K562 (cell line): ENCODE results near the gene FBN1. TPM values are rescaled to one million over a fixed set of nuclear protein-coding genes. Genes with fewer than 3 reads are reported as not detected.

Experiments used
- ATAC-seq: fragments of 200-7000 bp; cut with Tn5 transposase; 3 replicates; pipeline ENCODE4 v1.9.1; 2020; ENCODE audit warnings: moderate library complexity
- BruUV-seq: library from RNA; stranded (reverse); fragments of 400-500 nt; replicated peaks from 2 replicates; lab custom pipeline; 2021; lab: Mats Ljungman, UMichigan
- CTCF ChIA-PET: fragments of 300-600 bp; formaldehyde crosslinking; extraction: SDS; loops from one replicate; lab custom pipeline; 2021; ENCODE audit warnings: low intra/inter-chr PET ratio; lab: Yijun Ruan, JAX
- POLR2A ChIA-PET: fragments of 300-600, 350-650 bp; sonication (Branson Sonifier 250); formaldehyde crosslinking; extraction: SDS; loops from one replicate; lab custom pipeline; 2021; ENCODE audit warnings: antibody characterized with exemption, inconsistent platforms; lab: Yijun Ruan, JAX
- DNase-seq, 4 experiments: peaks; one replicate each; pipeline versions ENCODE4 v3.0.0 to v3.0.0-alpha.2; 2011 to 2018; ENCODE audit warnings: low spot score in 3 of 4, mixed read lengths in 3 of 4; ENCODE audit errors: extremely low read depth in 1 of 4
- FAIRE-seq: peaks from 2 replicates; lab custom pipeline; 2011; peaks lifted over from hg19 to GRCh38; lab: Jason Lieb, UNC
- H2AFZ ChIP-seq: 2 replicates; pipeline ENCODE4 v1.6.0; 2011; ENCODE audit warnings: low read depth, low read length, control low read depth, inconsistent platforms
- H3K27ac ChIP-seq: fragments of 200-600 bp; 3 replicates; pipeline ENCODE4 v1.8.0; 2011; ENCODE audit warnings: low read depth, mild to moderate bottlenecking, control low read depth, inconsistent platforms, low read length, moderate library complexity, mixed read lengths; ENCODE audit errors: extremely low read depth
- H3K27me3 ChIP-seq, 2 experiments: fragments of 300-600 bp in 1 of 2; 2 replicates in 1 of 2; 3 replicates in 1 of 2; pipeline versions ENCODE4 v1.6.0 to v1.8.0; 2011; ENCODE audit warnings: inconsistent platforms in 2 of 2, low read length in 2 of 2, mild to moderate bottlenecking in 1 of 2, mixed read lengths in 1 of 2, moderate library complexity in 1 of 2; ENCODE audit not compliant: control insufficient read depth in 2 of 2, insufficient read depth in 2 of 2
- H3K36me3 ChIP-seq: fragments of 300-600 bp; 3 replicates; pipeline ENCODE4 v1.8.0; 2011; ENCODE audit warnings: mild to moderate bottlenecking, low read length, inconsistent platforms; ENCODE audit not compliant: control insufficient read depth, insufficient read depth
- H3K4me1 ChIP-seq, 2 experiments: fragments of 200-600 bp in 1 of 2; replicated peaks in 1 of 2; 2 replicates in 1 of 2; 3 replicates in 1 of 2; pipeline versions ENCODE4 v1.5.1 to v1.8.0; 2011; ENCODE audit warnings: inconsistent platforms in 2 of 2, low read length in 2 of 2, mild to moderate bottlenecking in 1 of 2, mixed read lengths in 1 of 2, moderate library complexity in 1 of 2; ENCODE audit not compliant: control insufficient read depth in 2 of 2, insufficient read depth in 2 of 2
- H3K4me2 ChIP-seq: 2 replicates; pipeline ENCODE4 v1.6.1; 2011; ENCODE audit warnings: low read length, control low read depth, inconsistent platforms, mixed read lengths; ENCODE audit not compliant: insufficient read depth
- H3K4me3 ChIP-seq: fragments of 200-600 bp; sonication (generic), shearing (Covaris generic); 2 replicates; pipeline ENCODE4 v1.5.1; 2016; ENCODE audit warnings: control low read depth, inconsistent platforms
- H3K79me2 ChIP-seq: fragments of 200-600 bp; 3 replicates; pipeline ENCODE4 v1.8.0; 2011; ENCODE audit warnings: low read length, inconsistent platforms; ENCODE audit not compliant: control insufficient read depth, insufficient read depth
- H3K9ac ChIP-seq, 2 experiments: 2 replicates each; pipeline versions ENCODE4 v1.6.0 to v1.6.1; 2011; ENCODE audit warnings: low read depth in 2 of 2, low read length in 2 of 2, control low read depth in 1 of 2, inconsistent platforms in 1 of 2, mild to moderate bottlenecking in 1 of 2, mixed read lengths in 1 of 2; ENCODE audit not compliant: insufficient read depth in 1 of 2
- H3K9me1 ChIP-seq: one replicate; pipeline ENCODE4 v1.6.0; 2011; ENCODE audit warnings: inconsistent platforms, mild to moderate bottlenecking, low read length, moderate library complexity; ENCODE audit not compliant: control insufficient read depth, insufficient read depth
- H3K9me3 ChIP-seq: replicated peaks from 2 replicates; pipeline ENCODE4 v1.5.1; 2011; ENCODE audit warnings: low read depth, low read length, inconsistent platforms; ENCODE audit not compliant: control insufficient read depth, insufficient read depth
- H4K20me1 ChIP-seq: replicated peaks from 2 replicates; pipeline ENCODE4 v1.6.1; 2011; ENCODE audit warnings: low read length, inconsistent platforms, mixed read lengths; ENCODE audit not compliant: control insufficient read depth, insufficient read depth
- BHLHE40 ChIP-seq: IDR thresholded peaks from 2 replicates; pipeline ENCODE4 v1.6.1; 2011; ENCODE audit warnings: low read length, improper control_type of control experiment
- CHD2 ChIP-seq: IDR thresholded peaks from 2 replicates; pipeline ENCODE4 v1.6.1; 2011; ENCODE audit warnings: low read depth, low read length
- EP300 ChIP-seq: IDR thresholded peaks from 2 replicates; pipeline ENCODE4 v1.6.1; 2012; ENCODE audit warnings: low read length, improper control_type of control experiment
- ETV1 ChIP-seq: fragments of 450-650 bp; conservative IDR thresholded peaks from 2 replicates; pipeline ENCODE4 v1.6.1; 2016; ENCODE audit warnings: missing genetic modification characterization, control low read depth, low read depth, missing compliant biosample characterization
- FOXM1 ChIP-seq, 2 experiments: fragments of 450-650 bp in 1 of 2; sonication (generic) in 1 of 2; formaldehyde crosslinking in 1 of 2; IDR thresholded peaks; 2 replicates each; pipeline versions ENCODE4 v1.6.1 to v1.9.0; 2017 to 2022; ENCODE audit warnings: low read depth in 2 of 2, mild to moderate bottlenecking in 2 of 2, missing genetic modification reagents in 1 of 2, moderate library complexity in 1 of 2
- HDGF ChIP-seq: fragments of 450-650 bp; IDR thresholded peaks from 2 replicates; pipeline ENCODE4 v1.6.1; 2016
- NFXL1 ChIP-seq: fragments of 450-650 bp; formaldehyde crosslinking; IDR thresholded peaks from 2 replicates; pipeline ENCODE4 v1.4.0; 2021; ENCODE audit warnings: mild to moderate bottlenecking
- PHF20 ChIP-seq: fragments of 450-650 bp; IDR thresholded peaks from 2 replicates; pipeline ENCODE4 v1.6.1; 2018; ENCODE audit not compliant: partially characterized antibody
- PRPF4 ChIP-seq: fragments of 200-400 bp; formaldehyde crosslinking; IDR thresholded peaks from one replicate; pipeline ENCODE4 v1.6.1; 2017; ENCODE audit warnings: low read length, low read depth, mild to moderate bottlenecking; ENCODE audit not compliant: insufficient read depth, poor library complexity, severe bottlenecking
- RBM22 ChIP-seq: fragments of 200-400 bp; formaldehyde crosslinking; IDR thresholded peaks from 2 replicates; pipeline ENCODE4 v1.6.1; 2018; ENCODE audit warnings: low read length, low read depth; ENCODE audit not compliant: poor library complexity, severe bottlenecking
- SMC3 ChIP-seq: conservative IDR thresholded peaks from 2 replicates; pipeline ENCODE4 v1.6.1; 2011; ENCODE audit warnings: low read depth, low read length, improper control_type of control experiment; ENCODE audit not compliant: insufficient read depth
- TCFL5 ChIP-seq: fragments of 250-450 bp; sonication (Bioruptor Pico); conservative IDR thresholded peaks from 2 replicates; pipeline ENCODE4 v1.6.1; 2021; ENCODE audit warnings: mild to moderate bottlenecking, moderate library complexity, matching md5 sums
- XRCC4 ChIP-seq: IDR thresholded peaks from one replicate; pipeline ENCODE4 v1.6.1; 2011; ENCODE audit not compliant: insufficient read depth, insufficient read length; ENCODE audit errors: extremely low read depth
- WGBS: fragments of 100-300 bp; shearing (Covaris generic); methylation state at CpG from one replicate; pipeline ENCODE4 v1.1.6; 2016; ENCODE audit warnings: low coverage, mixed read lengths; ENCODE audit not compliant: insufficient coverage; ENCODE audit errors: missing lambda C conversion rate; 5-methylcytosine and 5-hydroxymethylcytosine counted together
- in situ Hi-C: fragments of 300-500 bp; cut with MboI; formaldehyde crosslinking; loops from 4 replicates; pipeline ENCODE4 v1.15.0; 2018; ENCODE audit warnings: inconsistent platforms, mixed read lengths
- intact Hi-C: fragments of 100-400 bp; cut with micrococcal nuclease; formaldehyde crosslinking; loops from 2 replicates; pipeline ENCODE4 v1.14.2; 2022
- polyA plus RNA-seq, 8 experiments: library from polyadenylated mRNA; depleted of rRNA in 4 of 8; stranded (reverse) in 5 of 8; unstranded in 3 of 8; fragments of >200 nt; fragmentation: Nextera tagmentation in 2 of 8; fragmentation: Illumina TruSeq in 1 of 8; extraction: Ambion mirVana in 2 of 8; extraction: Trizol in 1 of 8; gene quantifications; 2 replicates each; pipeline versions ENCODE4 v1.2.1 to v1.2.3, GENCODE V29; 2011 to 2014; ENCODE audit warnings: inconsistent platforms in 1 of 8, missing spikeins in 1 of 8
- total RNA-seq, 7 experiments: library from RNA; depleted of rRNA in 6 of 7; stranded (reverse); fragments of >200 nt in 6 of 7; fragmentation: Illumina TruSeq in 2 of 7; extraction: Trizol in 2 of 7; gene quantifications; 2 replicates each; pipeline versions ENCODE4 v1.2.1 to v1.2.3, GENCODE V29; 2011 to 2021; ENCODE audit warnings: low replicate concordance in 1 of 7

The FBN1 gene
- total and polyA plus RNA-seq, 9 of the 15 experiments (the other 6 are each of a cell fraction or from before 2014, with no cell fraction given), result 0.15 to 1.2 (median 0.60) TPM

- peak; percentile 55; the same call in 1 of the 2 replicates for TF ChIP-seq FOXM1 (IDR thresholded peaks at IDR 0.05; ENCODE audit: low read depth)
- no peak for TF ChIP-seq FOXM1 (CRISPR knock-in tag; IDR thresholded peaks at IDR 0.05; ENCODE audit: low read depth)
- no peak for TF ChIP-seq XRCC4
- TF ChIP-seq CHD2, result no peak
- peak; percentile 88 for TF ChIP-seq EP300
- TF ChIP-seq PHF20, result no peak
- TF ChIP-seq SMC3, result no peak
- TF ChIP-seq BHLHE40, result peak; percentile 9; the same call in 1 of the 2 replicates
- TF ChIP-seq HDGF, result no peak
These were observed 54.8 kb downstream of the FBN1 start (continued) for GRCh38 chr15:48590723-48591122.

GRCh38 chr15:48584812-48585563 is 60.5 kb downstream of the FBN1 start:
- no peaks in the 10 kb centered on the region for H4K20me1 ChIP-seq
- H3K27me3 ChIP-seq, result no peaks in the 10 kb centered on the region
- no peaks in the 10 kb centered on the region for H3K9me1 ChIP-seq
- H3K9me3 ChIP-seq, result no peaks in the 10 kb centered on the region
- no peak overlapping the region for H3K9ac ChIP-seq
- CTCF ChIA-PET, result no interaction called here
- H3K4me3 ChIP-seq, result no peak overlapping the region
- TF ChIP-seq PRPF4 (no peak), NFXL1 (CRISPR knock-in tag) (no peak), TCFL5 (CRISPR knock-in tag) (no peak), ETV1 (tag) (no peak), RBM22 (no peak)
- TF ChIP-seq, all 486 proteins: peak for 0
- intact Hi-C loops, result no loop called here
- Histone ChIP-seq H3K4me2 (no peak overlapping the region), H3K79me2 (no peaks in the 10 kb centered on the region), H2AFZ (peak overlapping the region; percentile 28; the same call in 1 of the 2 replicates), H3K4me1 (peaks cover 0 to 16% of the 10 kb centered on the region in 2 experiments; a peak in 4 of 5 replicates), H3K27ac (no peak overlapping the region), H3K36me3 (no peaks in the 10 kb centered on the region; the same call in 2 of the 3 replicates)
- in situ Hi-C loops, result no loop called here
- 76% methylated on average over 6 of the region's 6 CpGs for WGBS
- no peak for FAIRE-seq
- ATAC-seq, result no peak
- no TSS peak for BruUV-seq
- no peak for DNase-seq
- POLR2A ChIA-PET, result no interaction called here
